T-cell (primary cell): ENCODE data around the gene PPL. TPM values are rescaled to one million over a fixed set of nuclear protein-coding genes. Genes with fewer than 3 reads are reported as not detected.
"Not testable (repeated sequence)": the region's sequence is repeated elsewhere in the genome, so short reads cannot be mapped to it uniquely, and the experiment has no call there.

Experiments used
- ATAC-seq, 4 experiments: fragments of 200-7000 bp in 3 of 4; fragments of 150-1000 bp in 1 of 4; cut with Tn5 transposase; replicated peaks in 1 of 4; 1 replicate in 3 of 4; 2 replicates in 1 of 4; pipeline ENCODE4 v1.10.0; 2021; ENCODE audit warnings: moderate library complexity in 3 of 4, mild to moderate bottlenecking in 2 of 4, moderate number of reproducible peaks in 1 of 4
- CTCF ChIA-PET, 2 donors: fragments of 300-600 bp; sonication (Branson Sonifier 250); formaldehyde crosslinking; loops; one replicate each; lab custom pipeline; 2022; ENCODE audit warnings: antibody characterized with exemption in 2 of 2; lab: Charles Lee
- POLR2A ChIA-PET, 2 donors: fragments of 300-600 bp; sonication (Branson Sonifier 250); formaldehyde crosslinking; loops; one replicate each; lab custom pipeline; 2022; ENCODE audit warnings: antibody characterized with exemption in 2 of 2; lab: Charles Lee
- DNase-seq, 35 experiments: peaks; one replicate each; pipeline versions ENCODE4 v3.0.0 to v3.0.0-alpha.2; 2013 to 2023
- H3K27ac ChIP-seq: one replicate; pipeline ENCODE4 v1.5.1; 2013; ENCODE audit warnings: low read length
- H3K27me3 ChIP-seq, 2 experiments: replicated peaks in 1 of 2; 1 replicate in 1 of 2; 2 replicates in 1 of 2; pipeline versions ENCODE4 v1.6.1 to v1.7.0; 2013; ENCODE audit warnings: low read length in 1 of 2, mixed read lengths in 1 of 2; ENCODE audit not compliant: control insufficient read depth in 2 of 2, insufficient read depth in 2 of 2; ENCODE audit errors: extremely low read depth in 1 of 2
- H3K36me3 ChIP-seq, 2 donors: 1 replicate in 1 of 2; 2 replicates in 1 of 2; pipeline versions ENCODE4 v1.6.1 to v1.7.0; 2013; ENCODE audit warnings: low read length in 1 of 2; ENCODE audit not compliant: control insufficient read depth in 2 of 2, insufficient read depth in 1 of 2; ENCODE audit errors: extremely low read depth in 1 of 2
- H3K4me1 ChIP-seq, 2 experiments: 1 replicate in 1 of 2; 2 replicates in 1 of 2; pipeline versions ENCODE4 v1.6.1 to v1.7.0; 2013; ENCODE audit warnings: low read length in 2 of 2, mixed read lengths in 1 of 2; ENCODE audit not compliant: insufficient read depth in 2 of 2, control insufficient read depth in 1 of 2; ENCODE audit errors: extremely low read depth in 1 of 2
- H3K4me3 ChIP-seq, 2 donors: 1 replicate in 1 of 2; 2 replicates in 1 of 2; pipeline versions ENCODE4 v1.5.1 to v1.7.0; 2013; ENCODE audit warnings: mild to moderate bottlenecking in 2 of 2, low read length in 1 of 2, moderate library complexity in 1 of 2; ENCODE audit not compliant: control insufficient read depth in 1 of 2; ENCODE audit errors: extremely low read depth in 1 of 2
- H3K9me3 ChIP-seq: 2 replicates; pipeline ENCODE4 v1.7.0; 2013
- H3K27ac Mint-ChIP-seq, 2 donors: one replicate each; pipeline ENCODE4 v1.8.0; 2020 to 2021; ENCODE audit warnings: mild to moderate bottlenecking in 2 of 2, mixed read lengths in 2 of 2
- H3K27me3 Mint-ChIP-seq, 2 donors: one replicate each; pipeline ENCODE4 v1.8.0; 2021 to 2022; ENCODE audit warnings: mixed read lengths in 2 of 2
- H3K36me3 Mint-ChIP-seq: one replicate; pipeline ENCODE4 v1.8.0; 2021; ENCODE audit warnings: mixed read lengths
- H3K4me1 Mint-ChIP-seq, 3 donors: one replicate each; pipeline ENCODE4 v1.8.0; 2020 to 2022; ENCODE audit warnings: mixed read lengths in 3 of 3, mild to moderate bottlenecking in 1 of 3
- H3K4me3 Mint-ChIP-seq, 3 donors: one replicate each; pipeline ENCODE4 v1.8.0; 2020 to 2022; ENCODE audit warnings: mild to moderate bottlenecking in 3 of 3, mixed read lengths in 3 of 3, moderate library complexity in 3 of 3
- H3K9me3 Mint-ChIP-seq, 3 donors: one replicate each; pipeline ENCODE4 v1.8.0; 2020 to 2022; ENCODE audit warnings: mixed read lengths in 3 of 3
- WGBS: methylation state at CpG from one replicate; pipeline ENCODE4 v1.1.5; 2013; ENCODE audit warnings: missing lambda C conversion rate; ENCODE audit not compliant: insufficient coverage; 5-methylcytosine and 5-hydroxymethylcytosine counted together
- total RNA-seq, 35 experiments: library from RNA in 6 of 35; stranded (reverse) in 6 of 35; fragments of 120-200 nt in 1 of 35; gene quantifications; one replicate each; pipeline versions ENCODE4 v1.2.1 to v1.2.4 and lab custom pipeline; 2013 to 2026

The PPL gene
- total RNA-seq, 5 donors from 2014 or later (not counting 1 experiment from before 2014, with no cell fraction given), result 0.10 to 0.32 (median 0.12) TPM; not detected in 2

- H3K27me3 Mint-ChIP-seq, result peaks cover 18 to 26% of the 10 kb centered on the region in 2 donors
- Histone ChIP-seq H3K27ac (no peak overlapping the region), H3K4me3 (no peak overlapping the region), H3K9me3 (no peaks in the 10 kb centered on the region), H3K4me1 (no peaks in the 10 kb centered on the region), H3K27me3 (peaks cover 0 to 45% of the 10 kb centered on the region in 2 experiments), H3K36me3 (no peaks in the 10 kb centered on the region)
- no peak for ATAC-seq
- DNase-seq, result no peak
- H3K27ac Mint-ChIP-seq, result no peak overlapping the region
- ChIA-PET POLR2A (no interaction called here), CTCF (no interaction called here)
- H3K4me1 Mint-ChIP-seq, result no peaks in the 10 kb centered on the region
- no peaks in the 10 kb centered on the region for H3K36me3 Mint-ChIP-seq
- H3K4me3 Mint-ChIP-seq, result no peak overlapping the region
- WGBS, result 50% methylated on average over 2 of the region's 6 CpGs
- H3K9me3 Mint-ChIP-seq, result peaks cover 0 to 4% (median 0%) of the 10 kb centered on the region in 3 donors
Measured at GRCh38 chr16:4899474-4899846, 37.5 kb downstream of the PPL start.

GRCh38 chr16:4898811-4899473 lies 38.0 kb downstream of the PPL start:
- 88% methylated on average over 25 of the region's 28 CpGs for WGBS
- CTCF ChIA-PET, result interaction anchor here in 1 of 2 donors (0.5 kb wide), 1 partner anchor 778 kb away, joined by 4 read pairs; no protein-coding TSS in a partner anchor
- H3K9me3 Mint-ChIP-seq, result peaks cover 0 to 4% (median 0%) of the 10 kb centered on the region in 3 donors
- Histone ChIP-seq H3K4me1 (no peaks in the 10 kb centered on the region), H3K27me3 (peaks cover 0 to 40% of the 10 kb centered on the region in 2 experiments), H3K9me3 (no peaks in the 10 kb centered on the region), H3K36me3 (no peaks in the 10 kb centered on the region), H3K4me3 (no peak overlapping the region), H3K27ac (no peak overlapping the region)
- no peak overlapping the region for H3K4me3 Mint-ChIP-seq
- H3K36me3 Mint-ChIP-seq, result no peaks in the 10 kb centered on the region
- no peak overlapping the region for H3K27ac Mint-ChIP-seq
- H3K27me3 Mint-ChIP-seq, result peaks cover 13 to 21% of the 10 kb centered on the region in 2 donors
- POLR2A ChIA-PET, result no interaction called here
- DNase-seq (no peak), ATAC-seq (no peak)
- H3K4me1 Mint-ChIP-seq, result no peaks in the 10 kb centered on the region

GRCh38 chr16:4897328-4897727 lies 39.6 kb downstream of the PPL start:
- peaks cover 0 to 4% (median 0%) of the 10 kb centered on the region in 3 donors for H3K9me3 Mint-ChIP-seq
- H3K27ac Mint-ChIP-seq, result no peak overlapping the region
- no peak for DNase-seq
- Histone ChIP-seq H3K36me3 (no peaks in the 10 kb centered on the region), H3K27ac (no peak overlapping the region), H3K4me1 (no peaks in the 10 kb centered on the region), H3K4me3 (no peak overlapping the region), H3K9me3 (no peaks in the 10 kb centered on the region), H3K27me3 (peaks cover 0 to 29% of the 10 kb centered on the region in 2 experiments)
- POLR2A ChIA-PET, result no interaction called here
- no peak overlapping the region for H3K4me3 Mint-ChIP-seq
- H3K4me1 Mint-ChIP-seq, result no peaks in the 10 kb centered on the region
- no peaks in the 10 kb centered on the region for H3K36me3 Mint-ChIP-seq
- CTCF ChIA-PET, result no interaction called here
- peaks cover 4 to 9% of the 10 kb centered on the region in 2 donors for H3K27me3 Mint-ChIP-seq
- 87% methylated on average over 7 of the region's 7 CpGs for WGBS
- no peak for ATAC-seq

- H3K36me3 Mint-ChIP-seq, ATAC-seq, DNase-seq, H3K27me3 Mint-ChIP-seq, H3K27ac ChIP-seq, H3K4me3 ChIP-seq, H3K27ac Mint-ChIP-seq, H3K9me3 ChIP-seq, H3K9me3 Mint-ChIP-seq, CTCF ChIA-PET, H3K4me3 Mint-ChIP-seq, H3K4me1 ChIP-seq, H3K36me3 ChIP-seq, H3K4me1 Mint-ChIP-seq: not testable (repeated sequence)
- WGBS, result 91% methylated on average over 3 of the region's 9 CpGs
- POLR2A ChIA-PET, result interaction anchor here in 1 of 2 donors (0.6 kb wide), 1 partner anchor 202 kb away, joined by 3 read pairs; no protein-coding TSS in a partner anchor
- peaks cover 0 to 23% of the 10 kb centered on the region in 2 experiments for H3K27me3 ChIP-seq
Measured at GRCh38 chr16:4896761-4897160, 40.2 kb downstream of the PPL start.

- no peak overlapping the region for H3K27ac ChIP-seq
- Mint-ChIP-seq H3K4me3 (no peak overlapping the region), H3K36me3 (no peaks in the 10 kb centered on the region), H3K27me3 (peaks cover 4% of the 10 kb centered on the region in 2 donors), H3K9me3 (peaks cover 0 to 4% (median 0%) of the 10 kb centered on the region in 3 donors), H3K4me1 (no peaks in the 10 kb centered on the region), H3K27ac (no peak overlapping the region)
- no peaks in the 10 kb centered on the region for H3K36me3 ChIP-seq
- no peaks in the 10 kb centered on the region for H3K4me1 ChIP-seq
- ChIA-PET POLR2A (no interaction called here), CTCF (interaction anchor here in 1 of 2 donors (0.5 kb wide), 1 partner anchor 1550 kb away, joined by 7 read pairs; no protein-coding TSS in a partner anchor)
- 89% methylated on average over 10 of the region's 13 CpGs for WGBS
- H3K9me3 ChIP-seq, result no peaks in the 10 kb centered on the region
- H3K4me3 ChIP-seq, result no peak overlapping the region
- H3K27me3 ChIP-seq, result peaks cover 0 to 14% of the 10 kb centered on the region in 2 experiments
- no peak for DNase-seq
- ATAC-seq, result no peak
Measured at GRCh38 chr16:4895366-4895765, 41.6 kb downstream of the PPL start.

- Histone ChIP-seq H3K9me3 (no peaks in the 10 kb centered on the region), H3K4me1 (no peaks in the 10 kb centered on the region), H3K36me3 (no peaks in the 10 kb centered on the region), H3K4me3 (no peak overlapping the region), H3K27me3 (peaks cover 0 to 14% of the 10 kb centered on the region in 2 experiments), H3K27ac (no peak overlapping the region)
- ChIA-PET CTCF (interaction anchor here in 1 of 2 donors (0.5 kb wide), 1 partner anchor 1549 kb away, joined by 7 read pairs; no protein-coding TSS in a partner anchor), POLR2A (interaction anchor here in 1 of 2 donors (0.6 kb wide), 1 partner anchor 130 kb away, joined by 3 read pairs; no protein-coding TSS in a partner anchor)
- WGBS, result 93% methylated on average over 15 of the region's 22 CpGs
- H3K27me3 Mint-ChIP-seq, result peaks cover 0 to 4% of the 10 kb centered on the region in 2 donors
- no peak overlapping the region for H3K27ac Mint-ChIP-seq
- H3K4me3 Mint-ChIP-seq, result no peak overlapping the region
- no peaks in the 10 kb centered on the region for H3K36me3 Mint-ChIP-seq
- peaks cover 0 to 4% (median 0%) of the 10 kb centered on the region in 3 donors for H3K9me3 Mint-ChIP-seq
- DNase-seq (no peak), ATAC-seq (no peak)
- H3K4me1 Mint-ChIP-seq, result no peaks in the 10 kb centered on the region
Measured at GRCh38 chr16:4894276-4895150, 42.4 kb downstream of the PPL start.
